Measurements from ENCODE around the gene C3orf20. TPM values are rescaled to one million over a fixed set of nuclear protein-coding genes. Genes with fewer than 3 reads are reported as not detected.

The C3orf20 gene
- total and polyA plus RNA-seq, 2 of the 4 experiments (the other 2 are of a cell fraction), result not detected

- Histone ChIP-seq H2BK15ac (ENCODE audit: low read depth, low read length) (no peak overlapping the region), H3K27ac (ENCODE audit: insufficient read depth, low read length) (no peak overlapping the region), H3K27me3 (ENCODE audit: control insufficient read depth, insufficient read depth, low read length) (peaks cover 4% of the 10 kb centered on the region), H2AK9ac (replicated peaks; ENCODE audit: low read depth, low read length, poor library complexity) (no peak overlapping the region), H2BK20ac (ENCODE audit: low read depth, low read length) (no peak overlapping the region), H2AFZ (replicated peaks; ENCODE audit: low read length, poor library complexity) (no peak overlapping the region), H3K4me3 (ENCODE audit: insufficient read depth, low read depth, low read length) (no peak overlapping the region), H3K14ac (replicated peaks; ENCODE audit: low read depth, low read length) (no peak overlapping the region), H4K20me1 (ENCODE audit: insufficient read depth, low read length) (no peaks in the 10 kb centered on the region), H3K4me2 (ENCODE audit: low read depth, low read length) (no peak overlapping the region), H2BK5ac (ENCODE audit: low read depth, low read length, poor library complexity, severe bottlenecking) (no peak overlapping the region), H2AK5ac (ENCODE audit: low read depth, low read length) (no peak overlapping the region), H3K79me1 (ENCODE audit: low read depth in 1 of 2, low read length in 2 of 2) (no peaks in the 10 kb centered on the region), H3K4ac (ENCODE audit: low read depth, low read length) (no peak overlapping the region), H3K23ac (ENCODE audit: low read depth, low read length) (no peak overlapping the region), H4K8ac (ENCODE audit: low read depth in 2 of 2, low read length in 2 of 2) (no peak overlapping the region), H3K56ac (ENCODE audit: extremely low read depth, insufficient read depth, low read length) (no peak overlapping the region), H4K5ac (ENCODE audit: low read depth, low read length) (no peak overlapping the region), H3K18ac (ENCODE audit: low read depth, low read length) (no peak overlapping the region), H3K4me1 (ENCODE audit: control insufficient read depth, insufficient read depth, low read length) (no peaks in the 10 kb centered on the region), H3K9ac (ENCODE audit: low read depth, low read length) (no peak overlapping the region), H3K36me3 (ENCODE audit: control insufficient read depth, insufficient read depth, low read length) (no peaks in the 10 kb centered on the region), H3K9me3 (ENCODE audit: control insufficient read depth, insufficient read depth, low read length) (no peaks in the 10 kb centered on the region), H2BK120ac (ENCODE audit: low read depth, low read length) (no peak overlapping the region), H3K9me1 (ENCODE audit: insufficient read depth, low read length) (no peaks in the 10 kb centered on the region), H4K91ac (ENCODE audit: insufficient read depth, low read depth, low read length) (no peak overlapping the region)
- ChIA-PET POLR2A (ENCODE audit: unreplicated experiment) (no interaction called here), CTCF (no interaction called here)
- dilution Hi-C loops (cut with HindIII; ENCODE audit: low sequenced_read_pairs, unreplicated experiment), result no loop called here
- intact Hi-C loops (cut with micrococcal nuclease), result no loop called here
- in situ Hi-C loops (cut with MboI; ENCODE audit: low sequenced_read_pairs), result no loop called here
- no CpG with 5 or more reads among the region's 9 CpGs for WGBS, 2 experiments (ENCODE audit: extremely low coverage in 2 of 2, insufficient read length in 1 of 2)
- DNase-seq (no peak), ATAC-seq (ENCODE audit: low read depth) (no peak)
- TF ChIP-seq CTCF (conservative IDR thresholded peaks at IDR 0.05; ENCODE audit: low read depth, low read length) (no peak), POLR2A (IDR thresholded peaks at IDR 0.05; ENCODE audit: low read depth, low read length) (no peak), CHD1 (IDR thresholded peaks at IDR 0.05; ENCODE audit: low read depth, low read length) (no peak)
- BruUV-seq (replicated peaks), result no TSS peak
Observed at GRCh38 chr3:14703128-14703750, 28.3 kb downstream of the C3orf20 start.
